AG09309 (cell line): ENCODE measurements around the gene ABTB2.

Source experiments
- DNase-seq: peaks from one replicate; pipeline ENCODE4 v3.0.0-alpha.2; 2010; ENCODE audit warnings: low read depth
- H3K4me3 ChIP-seq: 2 replicates; pipeline ENCODE4 v1.5.1; 2011; ENCODE audit warnings: mild to moderate bottlenecking, low read depth, low read length, moderate library complexity; ENCODE audit not compliant: control insufficient read depth
- TF ChIP-seq, protein P1 (sequence below): IDR thresholded peaks from 2 replicates; pipeline ENCODE4 v1.5.1; 2011; ENCODE audit warnings: mild to moderate bottlenecking, low read depth, low read length, inconsistent platforms; ENCODE audit not compliant: insufficient read depth, control insufficient read depth; ENCODE audit errors: missing control alignments

ABTB2 gene

DNA sequence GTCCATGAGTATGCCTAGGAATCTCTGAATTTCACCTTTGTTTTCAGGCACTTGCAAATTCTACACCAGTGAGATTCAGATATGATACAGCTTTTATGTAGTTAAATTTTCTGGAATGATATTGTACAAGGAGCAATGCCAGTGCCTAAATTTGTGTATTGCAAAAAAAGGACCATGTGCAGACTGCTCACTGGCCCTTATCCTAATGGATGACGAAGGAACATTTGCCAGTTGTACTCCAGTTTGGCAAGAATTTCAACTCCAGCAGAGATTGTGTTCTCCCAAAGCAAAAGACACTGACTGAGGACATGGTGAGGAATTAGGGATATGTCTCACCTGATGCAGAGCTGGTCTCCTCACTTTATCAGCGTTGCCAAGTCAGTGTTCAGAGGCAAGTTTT is 243.8 kb downstream of the ABTB2 start:
- DNase-seq, result no peak
- H3K4me3 ChIP-seq, result no peak overlapping the region
- TF ChIP-seq, protein P1, sequence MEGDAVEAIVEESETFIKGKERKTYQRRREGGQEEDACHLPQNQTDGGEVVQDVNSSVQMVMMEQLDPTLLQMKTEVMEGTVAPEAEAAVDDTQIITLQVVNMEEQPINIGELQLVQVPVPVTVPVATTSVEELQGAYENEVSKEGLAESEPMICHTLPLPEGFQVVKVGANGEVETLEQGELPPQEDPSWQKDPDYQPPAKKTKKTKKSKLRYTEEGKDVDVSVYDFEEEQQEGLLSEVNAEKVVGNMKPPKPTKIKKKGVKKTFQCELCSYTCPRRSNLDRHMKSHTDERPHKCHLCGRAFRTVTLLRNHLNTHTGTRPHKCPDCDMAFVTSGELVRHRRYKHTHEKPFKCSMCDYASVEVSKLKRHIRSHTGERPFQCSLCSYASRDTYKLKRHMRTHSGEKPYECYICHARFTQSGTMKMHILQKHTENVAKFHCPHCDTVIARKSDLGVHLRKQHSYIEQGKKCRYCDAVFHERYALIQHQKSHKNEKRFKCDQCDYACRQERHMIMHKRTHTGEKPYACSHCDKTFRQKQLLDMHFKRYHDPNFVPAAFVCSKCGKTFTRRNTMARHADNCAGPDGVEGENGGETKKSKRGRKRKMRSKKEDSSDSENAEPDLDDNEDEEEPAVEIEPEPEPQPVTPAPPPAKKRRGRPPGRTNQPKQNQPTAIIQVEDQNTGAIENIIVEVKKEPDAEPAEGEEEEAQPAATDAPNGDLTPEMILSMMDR, result no peak

DNA sequence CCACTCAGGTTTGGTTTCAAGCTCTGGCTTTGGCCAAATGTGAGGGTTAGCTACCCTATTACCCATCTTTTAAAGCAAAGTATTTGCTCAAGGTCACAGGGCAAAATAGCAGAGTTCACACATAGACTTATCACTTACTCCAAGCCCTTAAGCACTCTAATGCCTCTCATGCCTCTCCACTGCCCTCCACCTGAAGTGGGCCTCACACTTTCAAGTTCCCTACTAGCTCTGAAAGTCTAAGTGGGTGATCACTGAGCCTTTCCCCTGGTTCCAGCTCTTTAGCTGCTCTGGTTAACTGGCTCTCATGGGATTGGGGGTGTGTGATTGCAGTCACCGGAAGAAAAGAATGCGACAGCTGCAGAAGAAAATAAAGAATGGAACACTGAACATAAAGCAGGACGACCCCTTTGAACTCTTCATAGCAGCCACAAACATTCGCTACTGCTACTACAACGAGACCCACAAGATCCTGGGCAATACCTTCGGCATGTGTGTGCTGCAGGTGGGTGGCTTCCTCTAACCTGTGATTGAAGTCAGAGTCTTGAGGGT is 246.0 kb downstream of the ABTB2 start:
- H3K4me3 ChIP-seq, result no peak overlapping the region

DNA sequence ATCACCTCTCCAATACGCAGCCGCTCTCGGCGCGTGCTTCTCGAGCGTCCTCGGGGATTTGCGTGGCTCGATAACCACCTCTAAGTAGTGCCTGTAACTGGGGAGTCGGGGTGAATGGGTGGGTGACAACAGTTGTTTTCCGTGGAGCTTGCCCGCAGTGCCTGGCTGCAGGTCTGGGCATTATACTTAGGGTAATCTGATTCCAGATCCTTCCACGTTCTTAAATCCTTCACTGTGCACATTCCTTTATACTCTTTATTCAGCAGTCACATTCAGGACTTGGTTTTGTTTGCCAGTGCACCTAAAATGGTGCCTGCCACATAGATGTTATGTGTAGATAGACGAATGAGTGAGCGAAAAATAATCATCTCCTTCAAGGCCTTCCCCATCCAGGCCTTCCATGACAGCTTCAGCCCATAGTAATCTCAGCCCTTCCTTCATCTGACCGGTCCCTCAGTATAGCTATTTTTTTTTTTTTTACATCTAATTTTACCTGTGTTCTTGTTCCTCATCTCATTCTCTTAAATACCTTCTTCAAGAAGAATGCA is 251.8 kb downstream of the ABTB2 start:
- TF ChIP-seq, protein P1, result no peak
- H3K4me3 ChIP-seq, result peak overlapping the region; percentile 98
- no peak for DNase-seq

More for the DNA sequence above, 246.0 kb downstream of the ABTB2 start:
- no peak for DNase-seq
- TF ChIP-seq, protein P1, result no peak

DNA sequence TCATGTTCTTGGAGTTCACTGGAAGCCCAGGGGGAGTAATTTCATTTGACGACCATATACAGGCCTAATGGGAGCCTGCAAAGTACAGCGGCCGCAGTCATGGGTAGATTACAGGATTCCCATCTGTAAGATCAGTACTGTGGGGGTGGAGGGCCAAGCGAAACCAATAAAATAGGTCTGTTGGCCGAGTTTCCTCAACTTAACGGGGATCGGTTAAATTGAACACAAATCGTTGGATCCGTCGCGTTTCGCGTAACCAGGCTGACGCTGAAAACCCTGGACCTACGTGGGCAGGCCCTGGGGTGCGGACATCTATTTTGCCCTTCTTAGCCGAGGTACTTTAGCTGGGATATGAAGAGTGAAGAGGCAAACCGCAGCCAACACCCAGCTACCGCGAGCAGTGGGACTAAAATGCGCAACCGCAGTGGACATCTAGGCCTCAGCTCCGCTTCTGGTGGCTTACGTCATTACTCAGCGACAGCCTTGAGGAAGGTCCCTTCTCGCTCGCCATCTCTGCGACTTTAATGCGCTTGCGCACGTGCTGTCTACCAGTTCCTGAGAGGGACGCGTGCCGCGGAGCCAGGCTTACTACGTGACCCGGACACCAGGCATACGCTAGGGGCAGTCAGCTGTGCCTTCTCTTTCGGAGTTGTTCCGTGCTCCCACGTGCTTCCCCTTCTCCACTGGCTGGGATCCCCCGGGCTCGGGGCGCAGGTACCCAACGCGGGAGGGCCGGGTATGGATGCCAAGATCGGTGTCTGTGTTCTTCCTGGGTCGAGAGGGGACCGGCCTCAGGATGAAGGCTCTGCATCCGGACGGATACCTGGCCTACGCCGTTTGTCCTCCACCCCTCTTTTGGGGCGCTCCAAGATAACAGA is 252.5 kb downstream of the ABTB2 start, which contains the start of gene NAT10:
TSS of gene NAT10 (plus strand) at position 551 of the 878 bp plus-strand sequence. CDS start 2,597 bp downstream, outside the sequence.
- DNase-seq, result peak; percentile 96
- TF ChIP-seq, protein P1, result no peak
- peak within 1 kb of the TSS; percentile 98 for H3K4me3 ChIP-seq

DNA sequence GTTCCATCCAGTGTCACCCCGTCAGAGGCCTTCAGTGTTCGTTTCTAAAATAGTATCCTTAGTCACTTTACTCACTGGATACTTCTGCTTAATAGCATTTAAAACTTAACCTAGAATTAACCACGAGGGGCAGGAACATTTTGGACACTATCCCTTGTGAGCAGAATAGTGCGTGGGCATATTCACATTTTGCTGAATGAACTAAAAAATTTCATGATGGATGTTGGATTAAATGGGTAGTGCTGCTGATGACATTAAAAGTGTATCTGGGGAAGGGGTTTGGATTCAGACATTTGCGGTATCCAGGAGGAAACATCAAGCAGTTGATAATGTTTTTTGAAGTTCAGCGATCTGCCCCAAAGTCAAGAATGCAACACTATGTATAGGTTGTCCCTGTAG is 253.1 kb downstream of the ABTB2 start:
- TF ChIP-seq, protein P1, result no peak
- DNase-seq, result no peak
- H3K4me3 ChIP-seq, result peak overlapping the region; percentile 98
